Activated T-cell treated with anti-CD3 and anti-CD28 coated beads, Interleukin-2, amount 50 U/mL, for 72 hours (primary cell): ENCODE measurements around the gene P4HA2. TPM values are rescaled to one million over a fixed set of nuclear protein-coding genes. Genes with fewer than 3 reads are reported as not detected.

Experiments used
- ATAC-seq, 2 donors: fragments of 150-1000 bp; cut with Tn5 transposase; replicated peaks in 1 of 2; 2 replicates each; pipeline ENCODE4 v1.10.0; 2021; ENCODE audit warnings: moderate library complexity in 2 of 2, mild to moderate bottlenecking in 1 of 2
- DNase-seq, 2 donors: peaks; one replicate each; pipeline ENCODE4 v3.0.0; 2021 to 2022; ENCODE audit warnings: mixed read lengths in 1 of 2
- H3K27ac Mint-ChIP-seq: one replicate; pipeline ENCODE4 v1.8.0; 2022; ENCODE audit warnings: mild to moderate bottlenecking, moderate library complexity, mixed read lengths
- H3K27me3 Mint-ChIP-seq: one replicate; pipeline ENCODE4 v1.8.0; 2022; ENCODE audit warnings: low read depth, mixed read lengths
- H3K36me3 Mint-ChIP-seq, 2 donors: one replicate each; pipeline ENCODE4 v1.8.0; 2022; ENCODE audit warnings: mixed read lengths in 2 of 2, mild to moderate bottlenecking in 1 of 2; ENCODE audit not compliant: insufficient read depth in 2 of 2
- H3K4me1 Mint-ChIP-seq: one replicate; pipeline ENCODE4 v1.8.0; 2022; ENCODE audit warnings: low read depth, mixed read lengths
- H3K4me3 Mint-ChIP-seq, 2 donors: one replicate each; pipeline ENCODE4 v1.8.0; 2022; ENCODE audit warnings: mild to moderate bottlenecking in 2 of 2, mixed read lengths in 2 of 2, moderate library complexity in 2 of 2
- H3K9me3 Mint-ChIP-seq, 2 donors: one replicate each; pipeline ENCODE4 v1.8.0; 2022; ENCODE audit warnings: mixed read lengths in 2 of 2
- total RNA-seq, 2 donors: library from RNA; stranded (reverse); gene quantifications; one replicate each; pipeline ENCODE4 v1.2.3, GENCODE V29; 2022

Gene P4HA2
- total RNA-seq, 2 donors from 2014 or later: 3.2 to 5.9 TPM

DNA sequence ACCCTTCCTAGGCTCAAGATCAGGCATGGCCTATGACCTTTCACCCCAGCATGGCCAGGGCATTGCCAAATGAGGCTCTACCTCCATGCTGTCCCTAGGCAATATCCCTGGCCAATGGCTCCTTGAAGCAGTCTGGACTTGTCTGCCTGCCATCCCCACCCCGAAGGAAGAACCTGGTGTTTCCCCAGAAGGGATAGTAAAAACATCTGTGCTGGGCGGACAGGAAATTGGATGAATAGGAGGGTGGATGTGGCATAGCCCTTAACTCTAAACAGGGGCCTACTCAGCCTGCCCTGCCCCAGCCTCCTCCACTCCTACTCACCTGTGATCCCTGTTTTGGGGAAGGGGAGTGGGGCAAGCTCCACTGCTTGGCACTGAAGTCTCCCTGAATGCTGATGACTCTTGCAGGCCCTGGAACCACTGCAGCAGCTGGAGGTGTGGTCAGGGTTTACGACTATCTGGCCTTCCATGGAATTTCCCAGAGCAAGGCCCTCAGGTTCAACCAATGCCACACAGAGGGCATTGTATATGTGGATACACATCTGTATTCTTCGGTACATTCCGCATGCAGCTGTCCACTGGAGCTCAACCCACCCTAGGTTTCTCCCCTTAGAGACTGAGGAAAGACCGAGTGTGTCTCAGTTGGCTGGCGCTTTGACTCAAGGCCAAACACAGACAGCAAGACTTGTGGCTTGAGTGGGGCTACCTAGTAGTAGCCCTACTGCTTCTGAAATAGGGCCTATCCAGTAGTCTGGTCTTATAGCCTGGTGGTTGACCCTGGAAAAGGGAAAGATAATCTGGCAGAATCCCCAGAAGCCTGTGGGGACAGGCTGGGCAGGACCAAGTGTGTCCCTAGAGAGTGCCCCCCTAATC lies 6.4 kb upstream of the P4HA2 start:
- Mint-ChIP-seq H3K36me3 (no peaks in the 10 kb centered on the region), H3K4me1 (no peaks in the 10 kb centered on the region), H3K4me3 (no peak overlapping the region), H3K27me3 (peaks cover 28% of the 10 kb centered on the region), H3K27ac (no peak overlapping the region), H3K9me3 (no peaks in the 10 kb centered on the region)
- DNase-seq (no peak), ATAC-seq (no peak)

DNA sequence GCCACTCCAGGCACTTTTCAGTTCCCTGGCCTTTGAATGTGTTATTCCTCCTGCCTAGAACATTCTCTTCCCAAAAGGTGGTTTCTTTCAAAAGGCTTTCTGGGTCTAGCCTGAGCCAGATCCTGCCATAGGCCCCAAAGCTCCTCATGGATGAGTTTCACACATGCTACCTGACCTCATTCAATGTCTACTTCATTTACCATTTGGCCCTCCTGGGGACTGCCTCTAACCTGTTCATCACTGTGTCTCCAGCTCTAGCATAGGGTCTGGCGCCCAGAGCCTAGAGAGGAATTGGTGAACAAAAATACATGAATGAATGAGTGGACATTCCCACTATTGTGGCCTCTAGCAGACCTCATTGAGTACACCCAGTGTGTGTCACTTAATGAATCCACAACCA lies 5.4 kb upstream of the P4HA2 start:
- Mint-ChIP-seq H3K4me1 (no peaks in the 10 kb centered on the region), H3K27me3 (peaks cover 33% of the 10 kb centered on the region), H3K36me3 (no peaks in the 10 kb centered on the region), H3K27ac (no peak overlapping the region), H3K4me3 (no peak overlapping the region), H3K9me3 (no peaks in the 10 kb centered on the region)
- ATAC-seq (no peak), DNase-seq (no peak)

DNA sequence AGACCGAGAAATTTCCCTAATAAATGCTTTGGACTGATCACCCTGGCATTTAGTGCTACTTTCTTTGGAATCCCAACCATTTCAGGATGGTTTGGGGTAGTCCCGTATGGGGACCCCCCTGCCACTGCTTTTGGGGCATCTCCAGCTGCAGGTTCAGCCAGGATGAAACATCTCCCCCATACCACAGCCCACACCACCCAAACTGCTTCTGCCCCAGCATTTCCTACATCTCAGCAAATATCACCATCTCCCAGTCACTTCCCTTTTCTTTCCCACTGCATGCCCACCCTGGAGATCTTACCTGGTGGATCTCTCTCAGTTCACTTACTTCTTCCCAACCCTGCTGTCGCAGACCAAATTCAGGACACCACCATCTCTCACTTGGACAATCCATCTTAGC lies 4.8 kb upstream of the P4HA2 start:
- no peak overlapping the region for H3K4me3 Mint-ChIP-seq
- no peak for ATAC-seq

DNA sequence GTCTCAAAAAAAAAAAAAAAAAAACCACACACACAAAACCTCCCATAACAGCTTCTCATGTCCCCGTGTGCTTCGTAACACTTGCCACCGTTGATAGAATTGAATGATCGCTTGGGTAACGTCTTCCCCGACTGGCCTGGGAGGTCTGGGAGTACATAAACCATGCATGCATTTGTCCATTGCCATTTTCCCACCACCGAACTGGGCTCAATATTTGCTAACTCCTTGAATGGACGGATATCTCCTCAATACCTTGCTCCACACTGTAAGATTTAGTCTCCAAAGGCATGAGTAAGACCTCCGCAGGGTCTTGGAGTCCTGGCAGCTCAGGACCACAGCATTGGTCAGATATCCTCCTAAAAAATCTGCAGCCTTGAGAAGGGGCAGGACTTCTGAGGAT lies 3.2 kb upstream of the P4HA2 start:
- Mint-ChIP-seq H3K27me3 (peaks cover 45% of the 10 kb centered on the region), H3K9me3 (no peaks in the 10 kb centered on the region), H3K4me1 (peaks cover 1% of the 10 kb centered on the region), H3K4me3 (no peak overlapping the region), H3K27ac (no peak overlapping the region), H3K36me3 (no peaks in the 10 kb centered on the region)
- no peak for DNase-seq
- no peak for ATAC-seq

More for the DNA sequence above, 4.8 kb upstream of the P4HA2 start:
- Mint-ChIP-seq H3K4me1 (no peaks in the 10 kb centered on the region), H3K36me3 (no peaks in the 10 kb centered on the region), H3K27ac (no peak overlapping the region), H3K27me3 (peaks cover 33% of the 10 kb centered on the region), H3K9me3 (no peaks in the 10 kb centered on the region)
- no peak for DNase-seq

DNA sequence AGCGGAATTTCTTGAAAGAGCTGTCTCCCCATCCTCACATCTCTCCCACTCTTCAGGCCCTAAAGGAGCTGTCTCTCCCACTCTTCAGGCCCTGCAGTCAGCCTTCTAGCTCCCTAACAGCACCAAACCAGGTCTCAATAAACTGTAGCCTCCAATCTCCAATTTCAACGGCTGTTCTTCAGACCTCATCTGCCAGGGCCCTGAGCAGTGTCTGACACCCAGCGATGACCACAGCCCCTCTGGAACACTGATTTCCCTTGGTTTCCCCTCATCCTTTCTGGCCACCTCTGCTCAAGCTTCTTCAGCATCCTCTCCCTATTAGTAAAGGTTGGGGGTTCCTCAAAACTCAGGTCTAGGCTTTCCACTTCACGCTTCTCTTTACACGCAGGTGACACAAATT lies 1.6 kb upstream of the P4HA2 start:
- H3K9me3 Mint-ChIP-seq: no peaks in the 10 kb centered on the region
- peaks cover 55% of the 10 kb centered on the region for H3K27me3 Mint-ChIP-seq
- peak overlapping the region; percentile 53 to 61 for H3K4me3 Mint-ChIP-seq
- H3K4me1 Mint-ChIP-seq: peaks cover 14% of the 10 kb centered on the region
- H3K36me3 Mint-ChIP-seq: no peaks in the 10 kb centered on the region
- no peak overlapping the region for H3K27ac Mint-ChIP-seq
- ATAC-seq: no peak
- no peak for DNase-seq

DNA sequence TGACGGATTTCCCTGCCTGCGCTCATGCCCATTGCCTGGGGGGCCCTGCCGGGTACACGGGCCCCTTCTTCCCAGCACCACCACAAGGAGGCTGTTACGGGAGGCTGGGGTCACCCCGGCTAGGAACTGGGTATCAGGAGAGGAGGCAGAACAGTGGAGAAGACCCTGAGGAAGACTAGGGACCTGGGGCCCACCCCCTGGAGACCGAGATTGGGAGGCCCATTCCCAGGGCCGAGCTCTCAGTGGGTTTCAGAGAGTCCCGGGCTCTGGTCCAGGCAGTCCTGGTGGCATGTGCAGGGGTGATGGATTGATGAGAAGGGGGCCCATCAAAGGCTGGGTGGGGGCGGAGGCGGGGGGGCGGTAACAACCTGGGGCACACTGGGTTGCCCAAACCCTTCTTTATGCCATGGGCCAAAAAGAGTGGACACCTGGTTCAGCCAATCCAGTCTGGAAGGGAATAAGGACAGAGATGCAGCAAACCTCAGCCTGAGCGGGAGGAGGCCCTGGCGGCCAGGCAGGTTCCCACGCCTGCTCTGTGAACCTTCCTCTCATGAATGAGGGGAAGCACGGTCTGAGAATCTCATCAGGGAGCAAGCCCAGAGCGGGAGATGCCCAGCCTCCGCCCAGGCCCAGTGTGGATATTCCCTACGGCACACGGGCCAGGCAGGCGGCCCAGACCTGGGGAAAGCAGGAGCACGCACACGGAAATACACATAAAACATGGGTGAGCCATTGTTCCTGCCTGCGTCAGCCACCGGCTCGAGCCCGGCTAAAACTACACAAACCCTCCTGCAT lies 785 bp upstream of the P4HA2 start:
- H3K9me3 Mint-ChIP-seq: no peaks in the 10 kb centered on the region
- H3K27ac Mint-ChIP-seq: no peak overlapping the region
- H3K4me3 Mint-ChIP-seq: peak overlapping the region; percentile 53 to 61
- H3K27me3 Mint-ChIP-seq: peaks cover 55% of the 10 kb centered on the region
- DNase-seq: no peak
- no peak for ATAC-seq
- H3K36me3 Mint-ChIP-seq: no peaks in the 10 kb centered on the region
- H3K4me1 Mint-ChIP-seq: peaks cover 14% of the 10 kb centered on the region

DNA sequence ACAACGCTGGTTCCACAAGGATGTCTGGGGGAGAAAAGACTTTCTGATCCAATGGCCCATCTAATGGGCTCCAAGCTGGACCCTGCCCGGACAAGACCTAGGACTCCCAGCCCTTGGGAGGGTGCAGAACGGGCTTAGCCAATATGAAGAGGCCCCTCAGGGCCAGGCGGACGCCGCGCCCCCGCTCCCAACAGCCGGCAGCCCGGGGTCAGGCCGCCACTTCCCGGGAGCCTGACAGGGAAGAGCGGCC lies 493 bp downstream of the P4HA2 start:
- no peak for DNase-seq
- no peak overlapping the region for H3K27ac Mint-ChIP-seq
- no peaks in the 10 kb centered on the region for H3K9me3 Mint-ChIP-seq
- H3K4me1 Mint-ChIP-seq: peaks cover 14% of the 10 kb centered on the region
- ATAC-seq: no peak
- H3K4me3 Mint-ChIP-seq: peak overlapping the region; percentile 37 to 62
- H3K27me3 Mint-ChIP-seq: peaks cover 50% of the 10 kb centered on the region
- no peaks in the 10 kb centered on the region for H3K36me3 Mint-ChIP-seq

DNA sequence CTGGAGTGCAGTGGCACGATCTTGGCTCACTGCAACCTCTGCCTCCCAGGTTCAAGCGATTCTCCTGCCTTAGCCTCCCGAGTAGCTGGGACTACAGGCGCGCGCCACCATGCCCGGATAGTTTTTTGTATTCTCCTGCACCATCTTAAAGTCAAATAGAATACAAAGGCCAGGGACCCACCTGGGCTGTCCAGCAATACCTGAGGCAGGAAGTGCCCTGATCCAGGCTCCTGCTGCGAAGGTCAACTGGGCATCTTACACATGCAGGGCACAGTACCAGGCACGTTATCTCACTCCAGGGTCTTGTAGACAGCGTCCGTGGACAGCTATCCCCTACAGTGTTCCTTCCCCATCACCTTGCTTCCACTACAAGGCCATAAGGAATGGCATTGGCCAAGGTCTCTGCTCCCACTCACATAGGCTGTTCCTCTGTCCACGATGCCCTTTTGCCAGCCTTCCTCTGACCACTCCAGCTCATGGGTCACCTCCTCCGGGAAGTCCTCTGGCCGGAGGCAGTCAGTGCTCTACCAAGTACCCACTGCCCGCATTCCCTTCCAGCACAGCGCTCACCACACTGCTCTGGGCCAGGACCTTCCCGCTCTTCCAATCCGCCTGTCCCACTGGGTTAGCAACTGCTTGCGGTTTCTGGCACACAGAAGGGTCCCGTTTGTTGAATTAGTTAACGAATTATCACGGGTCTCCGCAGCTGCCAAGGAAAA lies 978 bp downstream of the P4HA2 start:
- Mint-ChIP-seq H3K9me3 (no peaks in the 10 kb centered on the region), H3K4me3 (peak overlapping the region; percentile 37 to 62), H3K36me3 (no peaks in the 10 kb centered on the region), H3K27me3 (peaks cover 49% of the 10 kb centered on the region), H3K4me1 (peaks cover 14% of the 10 kb centered on the region), H3K27ac (no peak overlapping the region)
- DNase-seq: no peak
- ATAC-seq: no peak

DNA sequence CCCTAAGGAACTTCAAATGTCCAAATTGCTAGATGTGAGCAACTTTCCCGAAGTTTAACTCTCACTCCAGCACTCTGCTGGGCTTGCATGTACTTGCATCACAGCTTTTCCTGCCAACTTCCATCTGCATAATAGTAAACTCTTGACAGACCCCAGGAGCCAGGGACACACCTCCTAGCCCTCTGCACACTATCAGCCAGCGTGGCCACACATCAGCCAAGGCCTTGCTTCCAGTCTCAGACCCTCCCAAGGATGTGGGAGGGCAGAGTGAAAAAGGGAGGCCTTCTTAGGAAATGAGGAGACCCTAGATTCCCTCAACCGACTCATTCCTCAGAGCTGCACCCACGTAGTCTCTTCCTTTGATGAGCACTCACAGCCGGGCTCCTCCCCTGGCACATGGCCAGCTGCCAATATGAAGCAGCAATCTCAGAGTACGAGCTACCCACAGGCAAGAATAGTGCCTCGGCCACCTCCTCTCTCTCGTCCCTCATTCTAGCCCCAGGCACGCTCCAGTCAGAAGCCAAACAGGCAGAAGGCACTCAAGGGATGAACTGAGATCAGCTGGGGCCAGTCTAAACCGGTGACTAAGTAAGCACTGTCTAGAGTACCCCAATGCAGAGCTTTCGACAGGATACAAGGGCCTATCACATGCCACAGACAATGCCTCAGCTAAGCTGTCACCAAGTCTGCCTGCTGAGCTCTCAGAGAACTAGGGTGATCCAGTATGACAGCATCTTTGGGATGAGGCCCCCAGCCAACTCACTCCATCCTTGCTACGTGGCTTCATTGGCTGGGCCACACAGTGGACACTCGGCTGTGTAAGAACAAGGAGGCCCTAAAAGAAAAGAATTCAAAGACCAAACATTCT lies 2.3 kb downstream of the P4HA2 start:
- no peaks in the 10 kb centered on the region for H3K9me3 Mint-ChIP-seq
- ATAC-seq: peak; percentile 38 to 52
- peaks cover 38% of the 10 kb centered on the region for H3K27me3 Mint-ChIP-seq
- H3K4me1 Mint-ChIP-seq: peaks cover 14% of the 10 kb centered on the region
- DNase-seq: peak; percentile 49 to 50
- H3K4me3 Mint-ChIP-seq: peak overlapping the region; percentile 4 to 16
- H3K27ac Mint-ChIP-seq: no peak overlapping the region
- no peaks in the 10 kb centered on the region for H3K36me3 Mint-ChIP-seq

DNA sequence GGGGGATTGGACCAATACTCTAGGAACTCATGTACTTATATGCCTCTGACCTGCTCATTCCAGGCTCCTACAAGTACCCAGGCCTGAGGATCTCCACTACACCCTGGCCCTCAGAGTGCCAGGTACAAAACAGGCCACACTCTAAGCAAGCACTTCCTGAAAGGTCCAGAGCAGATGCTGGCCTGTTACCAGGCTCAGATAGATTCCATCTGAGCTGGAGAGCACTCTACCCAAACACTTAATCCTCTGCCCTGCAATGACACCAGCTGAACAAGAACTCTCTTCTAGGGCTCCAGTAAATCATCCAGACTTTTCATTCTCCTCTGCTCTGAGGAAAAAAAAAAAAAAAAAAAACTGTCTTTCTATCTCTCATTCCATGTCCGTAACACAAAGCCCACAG lies 2.9 kb downstream of the P4HA2 start:
- no peaks in the 10 kb centered on the region for H3K36me3 Mint-ChIP-seq
- peaks cover 34% of the 10 kb centered on the region for H3K27me3 Mint-ChIP-seq
- H3K4me1 Mint-ChIP-seq: peaks cover 16% of the 10 kb centered on the region
- H3K9me3 Mint-ChIP-seq: no peaks in the 10 kb centered on the region
- DNase-seq (no peak), ATAC-seq (no peak)
- H3K4me3 Mint-ChIP-seq: no peak overlapping the region
- no peak overlapping the region for H3K27ac Mint-ChIP-seq

DNA sequence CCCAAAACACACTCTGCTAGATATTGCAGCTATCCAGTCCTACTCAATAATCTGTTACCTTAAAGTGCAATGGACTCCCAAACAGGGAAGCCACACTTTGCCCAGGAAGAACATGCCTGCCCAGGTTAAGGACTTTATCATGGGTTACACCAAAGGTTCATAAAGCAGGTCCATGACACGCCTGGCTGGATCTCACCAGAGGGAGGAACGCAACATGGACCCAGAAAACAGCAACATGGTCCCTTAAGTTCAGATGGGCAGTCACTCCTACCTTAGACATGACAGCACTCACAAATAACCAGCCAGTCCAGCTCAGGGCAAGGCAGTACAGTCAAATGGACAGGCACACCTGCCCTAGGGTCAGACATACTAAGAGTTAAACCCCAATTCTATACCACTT lies 3.8 kb downstream of the P4HA2 start:
- Mint-ChIP-seq H3K27me3 (peaks cover 25% of the 10 kb centered on the region), H3K4me3 (no peak overlapping the region), H3K27ac (no peak overlapping the region), H3K36me3 (no peaks in the 10 kb centered on the region), H3K9me3 (no peaks in the 10 kb centered on the region), H3K4me1 (peaks cover 20% of the 10 kb centered on the region)
- no peak for DNase-seq
- ATAC-seq: no peak

DNA sequence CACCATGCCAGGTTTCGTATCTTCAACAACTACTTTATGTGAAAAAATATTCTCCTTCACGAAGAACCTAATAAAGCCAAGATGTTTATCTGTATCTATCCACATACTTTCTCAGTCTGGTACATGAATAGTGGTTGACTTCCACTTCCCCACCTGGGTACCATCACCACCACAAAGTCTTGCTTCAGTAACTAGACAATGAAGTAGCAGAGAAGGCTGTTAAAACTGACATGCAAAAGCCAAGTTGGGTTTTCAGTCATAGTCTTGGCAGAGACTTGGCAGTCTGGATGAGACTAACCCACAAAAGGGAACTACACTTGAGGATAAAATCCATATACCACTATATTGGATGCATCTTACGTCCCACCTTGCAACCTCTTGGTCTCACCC lies 5.0 kb downstream of the P4HA2 start:
- DNase-seq (no peak), ATAC-seq (no peak)
- H3K36me3 Mint-ChIP-seq: no peaks in the 10 kb centered on the region
- H3K27ac Mint-ChIP-seq: no peak overlapping the region
- H3K27me3 Mint-ChIP-seq: peaks cover 22% of the 10 kb centered on the region
- peaks cover 20% of the 10 kb centered on the region for H3K4me1 Mint-ChIP-seq
- H3K4me3 Mint-ChIP-seq: no peak overlapping the region
- H3K9me3 Mint-ChIP-seq: no peaks in the 10 kb centered on the region
